GM12878 (cell line): ENCODE results near the gene CERCAM. TPM values are rescaled to one million over a fixed set of nuclear protein-coding genes. Genes with fewer than 3 reads are reported as not detected.

Source experiments
- ATAC-seq: fragments of 200-7000 bp; cut with Tn5 transposase; 3 replicates; pipeline ENCODE4 v1.9.1; 2020; ENCODE audit warnings: mild to moderate bottlenecking, moderate library complexity
- BruUV-seq: library from RNA; stranded (reverse); fragments of 400-500 nt; replicated peaks from 2 replicates; lab custom pipeline; 2021; lab: Mats Ljungman, UMichigan
- CTCF ChIA-PET: fragments of 300-600 bp; sonication (Branson Sonifier 250); formaldehyde crosslinking; extraction: SDS; loops from one replicate; lab custom pipeline; 2021; ENCODE audit warnings: inconsistent platforms; lab: Yijun Ruan, JAX
- POLR2A ChIA-PET: fragments of 350-600 bp; formaldehyde crosslinking; extraction: SDS; loops from one replicate; lab custom pipeline; 2021; ENCODE audit warnings: inconsistent platforms; lab: Charles Lee
- RAD21 ChIA-PET: fragments of 300-600 bp; sonication (Branson Sonifier 250); formaldehyde crosslinking; loops from one replicate; lab custom pipeline; 2023; ENCODE audit warnings: antibody characterized with exemption; ENCODE audit not compliant: unreplicated experiment; lab: Charles Lee
- SMC1A ChIA-PET: fragments of 300-600 bp; sonication (Branson Sonifier 250); formaldehyde crosslinking; loops from one replicate; lab custom pipeline; 2023; ENCODE audit not compliant: unreplicated experiment, uncharacterized antibody; lab: Charles Lee
- DNase-seq: peaks from one replicate; pipeline ENCODE4 v3.0.0-alpha.2; 2011; ENCODE audit warnings: low read depth, low spot score
- FAIRE-seq: peaks from 3 replicates; lab custom pipeline; 2011; peaks lifted over from hg19 to GRCh38; lab: Jason Lieb, UNC
- H2AFZ ChIP-seq: 2 replicates; pipeline ENCODE4 v1.6.0; 2011; ENCODE audit warnings: low read depth, low read length, control low read depth; ENCODE audit not compliant: control insufficient read depth
- H3K27ac ChIP-seq: 2 replicates; pipeline ENCODE4 v1.5.1; 2011; ENCODE audit warnings: control low read depth; ENCODE audit not compliant: control insufficient read depth, insufficient read depth
- H3K27me3 ChIP-seq, 2 experiments: replicated peaks in 1 of 2; 2 replicates each; pipeline versions ENCODE4 v1.6.0 to v1.6.1; 2011; ENCODE audit warnings: low read length in 1 of 2; ENCODE audit not compliant: control insufficient read depth in 2 of 2, insufficient read depth in 2 of 2
- H3K36me3 ChIP-seq, 2 experiments: 2 replicates each; pipeline ENCODE4 v1.5.1; 2011; ENCODE audit warnings: low read length in 1 of 2; ENCODE audit not compliant: control insufficient read depth in 2 of 2, insufficient read depth in 2 of 2
- H3K4me1 ChIP-seq: 2 replicates; pipeline ENCODE4 v1.6.1; 2011; ENCODE audit warnings: mild to moderate bottlenecking, low read length, moderate library complexity, mixed read lengths; ENCODE audit not compliant: control insufficient read depth, insufficient read depth
- H3K4me2 ChIP-seq: 2 replicates; pipeline ENCODE4 v1.6.0; 2011; ENCODE audit warnings: control low read depth; ENCODE audit not compliant: control insufficient read depth, insufficient read depth
- H3K4me3 ChIP-seq: fragments of 200-600 bp; sonication (generic); 2 replicates; pipeline ENCODE4 v1.5.1; 2016
- H3K79me2 ChIP-seq: 2 replicates; pipeline ENCODE4 v1.6.0; 2011; ENCODE audit warnings: low read length; ENCODE audit not compliant: control insufficient read depth, insufficient read depth
- H3K9ac ChIP-seq: 2 replicates; pipeline ENCODE4 v1.8.0; 2011; ENCODE audit warnings: low read length, control low read depth, mixed read lengths; ENCODE audit not compliant: control insufficient read depth, insufficient read depth
- H3K9me3 ChIP-seq: replicated peaks from 3 replicates; pipeline ENCODE4 v1.5.1; 2011; ENCODE audit warnings: mild to moderate bottlenecking, low read length; ENCODE audit not compliant: control insufficient read depth, insufficient read depth
- H4K20me1 ChIP-seq: 2 replicates; pipeline ENCODE4 v1.6.0; 2011; ENCODE audit not compliant: control insufficient read depth, insufficient read depth
- CREB1 ChIP-seq: IDR thresholded peaks from 2 replicates; pipeline ENCODE4 v1.6.1; 2012; ENCODE audit warnings: low read depth, mild to moderate bottlenecking, inconsistent platforms
- FOXM1 ChIP-seq: IDR thresholded peaks from 2 replicates; pipeline ENCODE4 v1.6.1; 2012; ENCODE audit warnings: low read depth, mild to moderate bottlenecking, inconsistent platforms, low read length, moderate library complexity
- KLF5 ChIP-seq: fragments of 450-650 bp; IDR thresholded peaks from 2 replicates; pipeline ENCODE4 v1.6.1; 2014; ENCODE audit warnings: mild to moderate bottlenecking; ENCODE audit not compliant: partially characterized antibody
- MTA2 ChIP-seq: fragments of 450-650 bp; IDR thresholded peaks from 2 replicates; pipeline ENCODE4 v1.6.1; 2016; ENCODE audit warnings: low read depth, mild to moderate bottlenecking, moderate library complexity
- PKNOX1 ChIP-seq: fragments of 450-650 bp; IDR thresholded peaks from 2 replicates; pipeline ENCODE4 v1.6.1; 2016; ENCODE audit warnings: mild to moderate bottlenecking
- SUZ12 ChIP-seq: fragments of 200-600 bp; sonication (generic); IDR thresholded peaks from one replicate; pipeline ENCODE4 v1.6.1; 2018; ENCODE audit warnings: antibody characterized with exemption, mild to moderate bottlenecking; ENCODE audit not compliant: unreplicated experiment
- WGBS: methylation state at CpG from one replicate; pipeline ENCODE4 v1.1.6; 2016; ENCODE audit warnings: low lambda C conversion rate; ENCODE audit not compliant: insufficient replicate concordance, insufficient coverage; ENCODE audit errors: missing lambda C conversion rate; 5-methylcytosine and 5-hydroxymethylcytosine counted together
- in situ Hi-C: fragments of 300-500 bp; cut with MboI; formaldehyde crosslinking; loops from 9 replicates; pipeline ENCODE4 v1.14.3; 2018; ENCODE audit warnings: mixed read lengths
- intact Hi-C: fragments of 100-400 bp; cut with micrococcal nuclease; formaldehyde crosslinking; loops from one replicate; pipeline ENCODE4 v1.14.2; 2022; ENCODE audit not compliant: unreplicated experiment
- polyA plus RNA-seq, 11 experiments: library from polyadenylated mRNA; depleted of rRNA in 4 of 11; unstranded in 6 of 11; stranded (reverse) in 5 of 11; fragments of >200 nt; fragmentation: Nextera tagmentation in 4 of 11; fragmentation: Illumina TruSeq in 1 of 11; extraction: Ambion mirVana in 4 of 11; extraction: Trizol in 1 of 11; gene quantifications; 1 replicate in 1 of 11; 2 replicates in 10 of 11; pipeline versions ENCODE4 v1.2.1 to v1.2.3, GENCODE V29; 2011 to 2016; ENCODE audit warnings: inconsistent platforms in 2 of 11, missing spikeins in 2 of 11, low read depth in 1 of 11
- total RNA-seq, 4 experiments: library from RNA; depleted of rRNA in 3 of 4; stranded (reverse); fragments of >200 nt in 3 of 4; fragmentation: Illumina TruSeq in 1 of 4; extraction: Trizol in 1 of 4; gene quantifications; 2 replicates each; pipeline versions ENCODE4 v1.2.1 to v1.2.3, GENCODE V29; 2013 to 2021
- TF ChIP-seq, protein P1 (sequence below): IDR thresholded peaks from 2 replicates; pipeline ENCODE4 v1.6.1; 2012; ENCODE audit warnings: low read length, inconsistent platforms

CERCAM gene
- total and polyA plus RNA-seq, 10 of the 15 experiments (the other 5 are each of a cell fraction or from before 2014, with no cell fraction given), result 0.05 to 6.7 (median 0.71) TPM

DNA sequence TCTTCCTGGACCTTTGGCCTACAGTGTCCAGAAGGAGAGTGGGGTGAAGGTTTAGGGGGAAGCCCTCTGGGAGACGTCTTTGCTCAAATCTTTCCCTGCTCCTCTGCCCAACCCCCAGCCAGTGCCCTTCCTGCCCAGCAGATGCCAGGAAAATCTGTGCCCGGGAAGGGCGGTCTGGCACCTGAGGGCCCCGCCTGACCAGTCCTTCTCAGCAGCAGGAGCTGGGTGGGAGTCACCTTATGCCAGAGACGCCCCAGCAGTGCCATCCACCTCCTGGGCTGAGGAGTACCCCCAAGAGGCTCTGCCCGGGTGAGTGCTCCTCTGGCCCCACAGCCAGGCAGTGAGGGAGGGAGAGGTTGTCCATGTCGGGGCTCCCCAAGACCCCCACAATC, 14.9 kb upstream of the CERCAM start (continued):
- no peak for TF ChIP-seq PKNOX1

DNA sequence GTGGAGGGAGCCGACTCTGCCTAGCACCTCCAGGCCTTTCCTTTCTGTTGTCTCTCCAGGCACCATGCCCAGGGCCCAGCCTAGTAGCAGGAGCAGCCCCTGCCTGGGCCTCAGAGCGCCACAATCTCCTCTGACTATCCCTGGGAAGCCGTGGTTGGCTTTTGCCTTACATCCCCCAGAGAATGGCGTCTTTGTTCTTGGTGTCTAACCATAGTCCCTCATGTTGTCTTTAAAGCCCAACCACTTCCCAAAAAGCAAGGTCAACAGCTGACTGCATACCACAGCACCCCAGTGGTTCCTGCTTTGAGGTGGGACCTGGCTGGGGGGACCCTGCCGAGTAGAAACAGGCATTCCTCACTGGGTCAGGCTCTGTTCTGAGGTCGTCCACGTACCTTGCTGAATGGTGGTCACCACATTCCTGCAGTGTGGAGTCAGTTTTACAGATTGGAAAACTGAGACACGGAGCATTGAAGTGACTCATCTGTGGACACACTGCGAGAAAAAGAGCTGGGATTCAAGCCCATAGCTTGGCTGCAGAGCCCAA, 13.7 kb upstream of the CERCAM start:
- Histone ChIP-seq H3K9ac (no peak overlapping the region), H4K20me1 (no peaks in the 10 kb centered on the region), H3K4me3 (no peak overlapping the region), H3K36me3 (no peaks in the 10 kb centered on the region), H3K27ac (no peak overlapping the region), H3K79me2 (no peaks in the 10 kb centered on the region), H3K4me1 (no peaks in the 10 kb centered on the region), H3K27me3 (peaks cover 1 to 2% of the 10 kb centered on the region in 2 experiments; a peak in 3 of 4 replicates), H3K9me3 (no peaks in the 10 kb centered on the region), H2AFZ (no peak overlapping the region), H3K4me2 (no peak overlapping the region)
- intact Hi-C loops, result no loop called here
- 6% methylated on average over 9 of the region's 9 CpGs for WGBS
- ChIA-PET POLR2A (no interaction called here), RAD21 (no interaction called here), SMC1A (no interaction called here), CTCF (interaction anchor here (0.6 to 3.0 kb wide), 2 partner anchors 45 to 105 kb away, joined by 4 to 10 read pairs; no protein-coding TSS in a partner anchor)
- ATAC-seq, result no peak
- no peak for DNase-seq
- in situ Hi-C loops, result no loop called here
- FAIRE-seq, result no peak
- no TSS peak for BruUV-seq
- no peak for TF ChIP-seq MTA2
- no peak for TF ChIP-seq FOXM1
- TF ChIP-seq, protein P1, sequence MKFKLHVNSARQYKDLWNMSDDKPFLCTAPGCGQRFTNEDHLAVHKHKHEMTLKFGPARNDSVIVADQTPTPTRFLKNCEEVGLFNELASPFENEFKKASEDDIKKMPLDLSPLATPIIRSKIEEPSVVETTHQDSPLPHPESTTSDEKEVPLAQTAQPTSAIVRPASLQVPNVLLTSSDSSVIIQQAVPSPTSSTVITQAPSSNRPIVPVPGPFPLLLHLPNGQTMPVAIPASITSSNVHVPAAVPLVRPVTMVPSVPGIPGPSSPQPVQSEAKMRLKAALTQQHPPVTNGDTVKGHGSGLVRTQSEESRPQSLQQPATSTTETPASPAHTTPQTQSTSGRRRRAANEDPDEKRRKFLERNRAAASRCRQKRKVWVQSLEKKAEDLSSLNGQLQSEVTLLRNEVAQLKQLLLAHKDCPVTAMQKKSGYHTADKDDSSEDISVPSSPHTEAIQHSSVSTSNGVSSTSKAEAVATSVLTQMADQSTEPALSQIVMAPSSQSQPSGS, result no peak
- TF ChIP-seq KLF5, result no peak
- TF ChIP-seq SUZ12, result no peak
- TF ChIP-seq CREB1, result no peak
